ENCODE measurements around the gene MOB3A. TPM values are rescaled to one million over a fixed set of nuclear protein-coding genes. Genes with fewer than 3 reads are reported as not detected.

Gene MOB3A
- total and polyA plus RNA-seq, 9 of the 15 experiments (the other 6 are each of a cell fraction or from before 2014, with no cell fraction given) = 1.1 to 24.1 (median 6.0) TPM

- no peaks in the 10 kb centered on the region for H3K79me2 ChIP-seq (ENCODE audit: control insufficient read depth, insufficient read depth, low read length)
- POLR2A ChIA-PET = interaction anchor here (0.7 to 1.0 kb wide), 2 partner anchors 19 to 27 kb away, joined by 3 read pairs; no protein-coding TSS in a partner anchor
- H3K4me1 ChIP-seq (replicated peaks in 1 of 2; ENCODE audit: control insufficient read depth in 2 of 2, insufficient read depth in 2 of 2, low read length in 2 of 2) = peaks cover 3 to 19% of the 10 kb centered on the region in 2 experiments; a peak in 4 of 5 replicates
- H3K9me3 ChIP-seq (replicated peaks; ENCODE audit: control insufficient read depth, insufficient read depth, low read depth, low read length) = no peaks in the 10 kb centered on the region
- no peaks in the 10 kb centered on the region for H4K20me1 ChIP-seq (replicated peaks; ENCODE audit: control insufficient read depth, insufficient read depth, low read length)
- intact Hi-C loops (cut with micrococcal nuclease) = no loop called here
- WGBS (ENCODE audit: insufficient coverage, low coverage, missing lambda C conversion rate) = 94% methylated on average over 5 of the region's 10 CpGs
- H3K27ac ChIP-seq (ENCODE audit: extremely low read depth, low read depth, low read length) = no peak overlapping the region
- TF ChIP-seq CBFB (CRISPR knock-in tag; IDR thresholded peaks at IDR 0.05) = no peak
- no peak for TF ChIP-seq CLOCK (CRISPR knock-in tag; IDR thresholded peaks at IDR 0.05; ENCODE audit: borderline replicate concordance)
- TF ChIP-seq SMARCE1 (IDR thresholded peaks at IDR 0.05) = no peak
- no peak for TF ChIP-seq HCFC1 (IDR thresholded peaks at IDR 0.05; ENCODE audit: low read depth, low read length)
- TF ChIP-seq U2AF2 (optimal IDR thresholded peaks at IDR 0.05; ENCODE audit: low read depth, low read length) = no peak
- no peak for TF ChIP-seq NFATC3 (IDR thresholded peaks at IDR 0.05)
- no TSS peak for BruUV-seq (replicated peaks)
- ATAC-seq (no peak), DNase-seq (ENCODE audit: extremely low read depth in 1 of 4, low spot score in 3 of 4) (no peak), FAIRE-seq (no peak)
- in situ Hi-C loops (cut with MboI) = no loop called here
- no peak overlapping the region for H3K4me2 ChIP-seq (ENCODE audit: insufficient read depth, low read length)
- H3K4me3 ChIP-seq = no peak overlapping the region
- peaks cover 25% of the 10 kb centered on the region; the same call in 2 of the 3 replicates for H3K36me3 ChIP-seq (ENCODE audit: control insufficient read depth, insufficient read depth, low read length)
- H3K9me1 ChIP-seq (ENCODE audit: control insufficient read depth, insufficient read depth, low read length) = no peaks in the 10 kb centered on the region
- H2AFZ ChIP-seq (ENCODE audit: low read depth, low read length) = no peak overlapping the region
- no peaks in the 10 kb centered on the region for H3K27me3 ChIP-seq (ENCODE audit: control insufficient read depth in 2 of 2, insufficient read depth in 2 of 2, low read length in 2 of 2)
- no peak overlapping the region for H3K9ac ChIP-seq (ENCODE audit: insufficient read depth in 1 of 2, low read depth in 2 of 2, low read length in 2 of 2)
- CTCF ChIA-PET (ENCODE audit: low intra/inter-chr PET ratio) = interaction anchor here (0.7 to 2.4 kb wide), 4 partner anchors 49 to 141 kb away, joined by 3 to 21 read pairs (median 6); no protein-coding TSS in a partner anchor
These were observed 25.7 kb downstream of the MOB3A start for GRCh38 chr19:2070436-2070827.

All from K562 (cell line).